Measurements from ENCODE around the gene RBBP6. TPM values are rescaled to one million over a fixed set of nuclear protein-coding genes. Genes with fewer than 3 reads are reported as not detected.
"Not testable (repeated sequence)": the region's sequence is repeated elsewhere in the genome, so short reads cannot be mapped to it uniquely, and the experiment has no call there.

RBBP6 gene
- 40.9 TPM for polyA plus RNA-seq (2013, experiment 1 of 2)
- polyA plus RNA-seq (2013, experiment 2 of 2), result 48.8 TPM

DNA sequence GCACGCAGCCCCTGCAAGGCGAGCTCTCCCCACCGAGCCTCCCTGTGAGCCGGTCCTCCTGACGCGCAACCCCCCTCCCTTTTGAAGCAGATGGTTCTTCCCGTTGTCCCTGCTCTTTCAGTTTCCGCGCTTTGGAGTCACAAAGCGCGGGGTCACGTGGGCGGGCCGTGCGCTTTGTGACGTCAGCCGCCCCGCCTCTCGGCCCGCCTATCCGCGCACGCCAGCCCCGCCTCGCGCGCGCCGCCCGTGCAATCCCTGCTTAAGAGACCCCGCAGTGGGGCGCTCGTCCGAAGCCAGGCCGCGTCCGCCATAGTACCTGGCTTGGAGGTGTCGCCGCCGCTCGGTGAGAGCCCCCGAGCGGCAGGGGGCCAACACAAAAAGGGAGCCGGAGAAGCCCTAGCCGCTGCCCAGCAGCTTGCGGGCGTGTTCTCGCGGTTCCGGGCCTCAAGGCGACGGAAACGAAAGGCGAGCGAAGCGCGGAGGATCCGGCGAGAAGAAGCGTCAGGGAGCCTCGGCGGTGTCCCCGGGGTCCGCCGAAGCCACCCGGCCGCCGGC, at the start of gene RBBP6:
TSS of gene RBBP6 (plus strand) at position 272 of the 555 bp plus-strand sequence. CDS start 1,061 bp downstream, outside the sequence.
- Histone ChIP-seq H3K9me3 (ENCODE audit: insufficient read depth, low read depth, low read length) (no peaks in the 10 kb centered on the region), H3K4me1 (ENCODE audit: insufficient read depth, low read length) (peaks cover 18% of the 10 kb centered on the region), H3K36me3 (ENCODE audit: insufficient read depth, low read length) (peaks cover 6% of the 10 kb centered on the region), H3K9ac (ENCODE audit: low read depth, low read length) (peak within 1 kb of the TSS; percentile 95), H3K27ac (ENCODE audit: low read depth, low read length) (peak within 1 kb of the TSS; percentile 98), H3K27me3 (ENCODE audit: insufficient read depth, low read length) (no peaks in the 10 kb centered on the region), H3K4me3 (ENCODE audit: low read length) (peak within 1 kb of the TSS; percentile 84)
- WGBS, result under 1% methylated on average over 68 of the region's 68 CpGs

GRCh38 chr16:24490866-24491265, 48.5 kb upstream of the RBBP6 start:
- H3K27ac ChIP-seq (ENCODE audit: low read depth, low read length), result no peak overlapping the region
- 0 out of 2 replicates have a peak, but pooled peaks cover 2% of the 10 kb centered on the region for H3K9me3 ChIP-seq (ENCODE audit: insufficient read depth, low read depth, low read length)
- H3K4me1 ChIP-seq (ENCODE audit: insufficient read depth, low read length), result peaks cover 6% of the 10 kb centered on the region; the same call in 1 of the 2 replicates
- 96% methylated on average over 2 of the region's 2 CpGs for WGBS
- no peaks in the 10 kb centered on the region for H3K36me3 ChIP-seq (ENCODE audit: insufficient read depth, low read length)
- H3K27me3 ChIP-seq (ENCODE audit: insufficient read depth, low read length), result peaks cover 31% of the 10 kb centered on the region
- H3K9ac ChIP-seq (ENCODE audit: low read depth, low read length), result no peak overlapping the region
- no peak overlapping the region for H3K4me3 ChIP-seq (ENCODE audit: low read length)

GRCh38 chr16:24491731-24492130, 47.6 kb upstream of the RBBP6 start:
- H3K36me3 ChIP-seq (ENCODE audit: insufficient read depth, low read length), result no peaks in the 10 kb centered on the region
- H3K4me3 ChIP-seq (ENCODE audit: low read length), result no peak overlapping the region
- WGBS, result 86% methylated on average over 1 of the region's 2 CpGs
- H3K27me3 ChIP-seq (ENCODE audit: insufficient read depth, low read length), result peaks cover 23% of the 10 kb centered on the region
- no peak overlapping the region for H3K27ac ChIP-seq (ENCODE audit: low read depth, low read length)
- peaks cover 6% of the 10 kb centered on the region; the same call in 1 of the 2 replicates for H3K4me1 ChIP-seq (ENCODE audit: insufficient read depth, low read length)
- H3K9ac ChIP-seq (ENCODE audit: low read depth, low read length), result no peak overlapping the region
- 0 out of 2 replicates have a peak, but pooled peaks cover 2% of the 10 kb centered on the region for H3K9me3 ChIP-seq (ENCODE audit: insufficient read depth, low read depth, low read length)

DNA sequence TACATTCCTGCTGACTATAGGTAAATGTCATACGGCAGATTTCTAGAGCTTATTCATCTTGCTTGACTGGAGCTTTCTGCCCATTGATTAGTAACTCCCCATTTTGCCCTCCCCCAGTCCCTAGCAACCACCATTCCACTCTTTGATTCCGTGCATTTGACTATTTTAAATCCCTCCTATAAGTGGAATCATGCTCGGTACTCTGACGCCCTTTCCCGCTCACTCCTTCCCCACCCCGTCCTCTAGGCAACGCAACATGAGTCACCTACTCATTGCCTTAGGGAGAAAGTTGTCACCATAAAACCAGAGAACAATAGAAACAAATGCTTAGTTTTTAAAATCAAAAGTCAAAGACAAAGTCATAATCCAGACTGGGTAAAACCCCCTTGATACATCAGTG, 45.5 kb upstream of the RBBP6 start:
- Histone ChIP-seq H3K9ac (ENCODE audit: low read depth, low read length) (no peak overlapping the region), H3K36me3 (ENCODE audit: insufficient read depth, low read length) (no peaks in the 10 kb centered on the region), H3K4me1 (ENCODE audit: insufficient read depth, low read length) (peaks cover 15% of the 10 kb centered on the region), H3K27ac (ENCODE audit: low read depth, low read length) (no peak overlapping the region), H3K9me3 (ENCODE audit: insufficient read depth, low read depth, low read length) (no peaks in the 10 kb centered on the region), H3K4me3 (ENCODE audit: low read length) (no peak overlapping the region), H3K27me3 (ENCODE audit: insufficient read depth, low read length) (peaks cover 15% of the 10 kb centered on the region; the same call in 1 of the 2 replicates)
- 84% methylated on average over 7 of the region's 7 CpGs for WGBS

GRCh38 chr16:24495207-24495606, 44.2 kb upstream of the RBBP6 start:
- H3K27ac ChIP-seq (ENCODE audit: low read depth, low read length), result not testable (repeated sequence)

DNA sequence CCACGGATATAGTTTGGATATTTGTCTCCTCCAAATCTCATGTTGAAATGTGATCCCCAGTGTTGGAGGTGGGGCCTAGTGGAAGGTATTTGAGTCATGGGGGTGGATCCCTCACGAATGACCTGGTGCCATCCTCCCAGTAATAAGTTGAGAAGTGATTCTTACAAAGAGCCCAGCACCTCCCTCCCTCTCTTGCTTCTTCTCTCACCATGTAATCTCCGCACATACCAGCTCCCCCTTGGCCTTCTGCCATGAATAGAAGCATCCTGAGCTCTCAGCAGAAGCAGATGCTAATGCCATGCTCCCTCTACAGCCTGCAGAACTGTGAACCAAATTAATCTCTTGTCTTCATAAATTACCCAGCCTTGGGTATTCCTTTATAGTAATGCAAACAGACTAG, 41.9 kb upstream of the RBBP6 start:
- 39% methylated on average over 3 of the region's 3 CpGs for WGBS
- H3K9me3 ChIP-seq (ENCODE audit: insufficient read depth, low read depth, low read length), result no peaks in the 10 kb centered on the region
- H3K4me3 ChIP-seq (ENCODE audit: low read length), result no peak overlapping the region
- H3K27ac ChIP-seq (ENCODE audit: low read depth, low read length), result no peak overlapping the region
- H3K9ac ChIP-seq (ENCODE audit: low read depth, low read length), result no peak overlapping the region
- no peaks in the 10 kb centered on the region for H3K36me3 ChIP-seq (ENCODE audit: insufficient read depth, low read length)
- no peaks in the 10 kb centered on the region for H3K27me3 ChIP-seq (ENCODE audit: insufficient read depth, low read length)
- H3K4me1 ChIP-seq (ENCODE audit: insufficient read depth, low read length), result peaks cover 15% of the 10 kb centered on the region

More at GRCh38 chr16:24495207-24495606, 44.2 kb upstream of the RBBP6 start:
- peaks cover 15% of the 10 kb centered on the region for H3K4me1 ChIP-seq (ENCODE audit: insufficient read depth, low read length)
- H3K36me3 ChIP-seq (ENCODE audit: insufficient read depth, low read length); H3K9ac ChIP-seq (ENCODE audit: low read depth, low read length); H3K9me3 ChIP-seq (ENCODE audit: insufficient read depth, low read depth, low read length); H3K4me3 ChIP-seq (ENCODE audit: low read length); H3K27me3 ChIP-seq (ENCODE audit: insufficient read depth, low read length): not testable (repeated sequence)
- 86% methylated on average over 6 of the region's 9 CpGs for WGBS

GRCh38 chr16:24499193-24499814, 40.1 kb upstream of the RBBP6 start:
- Histone ChIP-seq H3K9me3 (ENCODE audit: insufficient read depth, low read depth, low read length) (no peaks in the 10 kb centered on the region), H3K27me3 (ENCODE audit: insufficient read depth, low read length) (no peaks in the 10 kb centered on the region), H3K27ac (ENCODE audit: low read depth, low read length) (no peak overlapping the region), H3K9ac (ENCODE audit: low read depth, low read length) (no peak overlapping the region), H3K36me3 (ENCODE audit: insufficient read depth, low read length) (no peaks in the 10 kb centered on the region), H3K4me3 (ENCODE audit: low read length) (no peak overlapping the region), H3K4me1 (ENCODE audit: insufficient read depth, low read length) (peaks cover 15% of the 10 kb centered on the region)
- 32% methylated on average over 15 of the region's 15 CpGs for WGBS

- Histone ChIP-seq H3K4me3 (ENCODE audit: low read length) (no peak overlapping the region), H3K36me3 (ENCODE audit: insufficient read depth, low read length) (no peaks in the 10 kb centered on the region), H3K4me1 (ENCODE audit: insufficient read depth, low read length) (no peaks in the 10 kb centered on the region), H3K27me3 (ENCODE audit: insufficient read depth, low read length) (peaks cover 6% of the 10 kb centered on the region; the same call in 1 of the 2 replicates), H3K9me3 (ENCODE audit: insufficient read depth, low read depth, low read length) (no peaks in the 10 kb centered on the region), H3K9ac (ENCODE audit: low read depth, low read length) (no peak overlapping the region), H3K27ac (ENCODE audit: low read depth, low read length) (no peak overlapping the region)
- 51% methylated on average over 18 of the region's 18 CpGs for WGBS
Observed at GRCh38 chr16:24504472-24505345, 34.7 kb upstream of the RBBP6 start.

DNA sequence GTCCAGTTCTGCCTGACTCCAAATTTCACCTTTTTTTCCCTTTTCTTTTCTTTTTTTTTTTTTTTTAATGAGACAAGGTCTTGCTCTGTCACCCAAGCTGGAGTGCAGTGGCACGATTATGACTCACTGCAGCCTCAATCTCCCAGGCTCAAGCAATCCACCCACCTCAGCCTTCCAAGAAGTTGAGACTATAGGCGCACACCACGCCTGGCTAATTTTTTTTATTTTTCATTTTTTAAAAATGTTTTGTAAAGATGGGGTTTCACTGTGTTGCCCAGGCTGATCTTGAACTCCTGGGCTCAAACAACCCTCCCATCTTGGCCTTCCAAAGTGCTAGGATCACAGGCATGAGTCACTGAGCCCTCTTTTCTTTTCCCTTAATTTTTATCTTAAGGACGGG, 33.4 kb upstream of the RBBP6 start:
- no peak overlapping the region for H3K9ac ChIP-seq (ENCODE audit: low read depth, low read length)
- H3K36me3 ChIP-seq (ENCODE audit: insufficient read depth, low read length), result no peaks in the 10 kb centered on the region
- no peaks in the 10 kb centered on the region for H3K4me1 ChIP-seq (ENCODE audit: insufficient read depth, low read length)
- no peak overlapping the region for H3K4me3 ChIP-seq (ENCODE audit: low read length)
- H3K27me3 ChIP-seq (ENCODE audit: insufficient read depth, low read length), result peaks cover 6% of the 10 kb centered on the region; the same call in 1 of the 2 replicates
- no peak overlapping the region for H3K27ac ChIP-seq (ENCODE audit: low read depth, low read length)
- 84% methylated on average over 2 of the region's 4 CpGs for WGBS
- no peaks in the 10 kb centered on the region for H3K9me3 ChIP-seq (ENCODE audit: insufficient read depth, low read depth, low read length)

GRCh38 chr16:24507959-24508480, 31.3 kb upstream of the RBBP6 start:
- H3K9ac ChIP-seq (ENCODE audit: low read depth, low read length), result no peak overlapping the region
- WGBS, result 81% methylated on average over 4 of the region's 5 CpGs
- H3K4me1 ChIP-seq (ENCODE audit: insufficient read depth, low read length), result no peaks in the 10 kb centered on the region
- H3K36me3 ChIP-seq (ENCODE audit: insufficient read depth, low read length), result no peaks in the 10 kb centered on the region
- peaks cover 6% of the 10 kb centered on the region; the same call in 1 of the 2 replicates for H3K27me3 ChIP-seq (ENCODE audit: insufficient read depth, low read length)
- no peak overlapping the region for H3K4me3 ChIP-seq (ENCODE audit: low read length)
- no peak overlapping the region for H3K27ac ChIP-seq (ENCODE audit: low read depth, low read length)
- no peaks in the 10 kb centered on the region for H3K9me3 ChIP-seq (ENCODE audit: insufficient read depth, low read depth, low read length)

GRCh38 chr16:24508614-24509013, 30.8 kb upstream of the RBBP6 start:
- Histone ChIP-seq H3K9me3 (ENCODE audit: insufficient read depth, low read depth, low read length) (no peaks in the 10 kb centered on the region), H3K36me3 (ENCODE audit: insufficient read depth, low read length) (no peaks in the 10 kb centered on the region), H3K27me3 (ENCODE audit: insufficient read depth, low read length) (peaks cover 6% of the 10 kb centered on the region; the same call in 1 of the 2 replicates), H3K27ac (ENCODE audit: low read depth, low read length) (no peak overlapping the region), H3K4me3 (ENCODE audit: low read length) (no peak overlapping the region), H3K9ac (ENCODE audit: low read depth, low read length) (no peak overlapping the region), H3K4me1 (ENCODE audit: insufficient read depth, low read length) (no peaks in the 10 kb centered on the region)
- WGBS, result 89% methylated on average over 3 of the region's 3 CpGs

Measured in HUES64 (cell line).